IMR-90 (cell line): ENCODE data around the gene SMIM24. TPM values are rescaled to one million over a fixed set of nuclear protein-coding genes. Genes with fewer than 3 reads are reported as not detected.
A peak's percentile ranks its signal among the peaks of the same experiment; 100 is the strongest.

ENCODE experiments used
- ATAC-seq: fragments of 200-7000 bp; cut with Tn5 transposase; 2 replicates; pipeline ENCODE4 v1.9.1; 2020; ENCODE audit warnings: low read depth, mild to moderate bottlenecking, moderate library complexity
- BruUV-seq: library from RNA; stranded (reverse); fragments of 400-500 nt; replicated peaks from 2 replicates; lab custom pipeline; 2021; lab: Mats Ljungman, UMichigan
- CTCF ChIA-PET: fragments of 300-600 bp; formaldehyde crosslinking; extraction: SDS; loops from one replicate; lab custom pipeline; 2021; ENCODE audit warnings: antibody characterized with exemption; lab: Yijun Ruan, JAX
- POLR2A ChIA-PET: fragments of 300-600 bp; sonication (Branson Sonifier 250); formaldehyde crosslinking; loops from one replicate; lab custom pipeline; 2022; ENCODE audit warnings: antibody characterized with exemption; ENCODE audit not compliant: unreplicated experiment; lab: Charles Lee
- DNase-seq: peaks from one replicate; pipeline ENCODE4 v3.0.0; 2013
- H2AFZ ChIP-seq: replicated peaks from 2 replicates; pipeline ENCODE3; 2013; ENCODE audit warnings: low read length, mild to moderate bottlenecking; ENCODE audit not compliant: poor library complexity
- H2AK5ac ChIP-seq: 2 replicates; pipeline ENCODE4 v1.6.1; 2013; ENCODE audit warnings: low read depth, low read length, inconsistent platforms
- H2AK9ac ChIP-seq: replicated peaks from 2 replicates; pipeline ENCODE3; 2013; ENCODE audit warnings: mild to moderate bottlenecking, low read depth, low read length, moderate library complexity; ENCODE audit not compliant: poor library complexity
- H2BK120ac ChIP-seq: 2 replicates; pipeline ENCODE4 v1.6.1; 2013; ENCODE audit warnings: low read depth, low read length, inconsistent platforms
- H2BK15ac ChIP-seq: 3 replicates; pipeline ENCODE4 v1.6.1; 2013; ENCODE audit warnings: low read depth, low read length, inconsistent platforms
- H2BK20ac ChIP-seq: 2 replicates; pipeline ENCODE4 v1.6.1; 2013; ENCODE audit warnings: low read depth, mild to moderate bottlenecking, inconsistent platforms, low read length, moderate library complexity
- H2BK5ac ChIP-seq: 2 replicates; pipeline ENCODE4 v1.6.1; 2013; ENCODE audit warnings: mild to moderate bottlenecking, low read depth, low read length, inconsistent platforms; ENCODE audit not compliant: poor library complexity, severe bottlenecking
- H3K14ac ChIP-seq: replicated peaks from 2 replicates; pipeline ENCODE4 v1.6.1; 2013; ENCODE audit warnings: low read depth, low read length, inconsistent platforms
- H3K18ac ChIP-seq: 2 replicates; pipeline ENCODE4 v1.6.1; 2013; ENCODE audit warnings: low read depth, low read length, control low read depth
- H3K23ac ChIP-seq: 2 replicates; pipeline ENCODE4 v1.6.1; 2013; ENCODE audit warnings: low read depth, low read length, inconsistent platforms
- H3K27ac ChIP-seq: 2 replicates; pipeline ENCODE4 v1.5.1; 2013; ENCODE audit warnings: mild to moderate bottlenecking, control low read depth, low read length; ENCODE audit not compliant: insufficient read depth
- H3K27me3 ChIP-seq: 2 replicates; pipeline ENCODE4 v1.6.1; 2013; ENCODE audit warnings: low read length; ENCODE audit not compliant: control insufficient read depth, insufficient read depth
- H3K36me3 ChIP-seq: 2 replicates; pipeline ENCODE4 v1.6.1; 2013; ENCODE audit warnings: low read length, mixed read lengths; ENCODE audit not compliant: control insufficient read depth, insufficient read depth
- H3K4ac ChIP-seq: 2 replicates; pipeline ENCODE4 v1.6.1; 2013; ENCODE audit warnings: low read depth, low read length, inconsistent platforms
- H3K4me1 ChIP-seq: 2 replicates; pipeline ENCODE4 v1.6.1; 2013; ENCODE audit warnings: low read length, mixed read lengths; ENCODE audit not compliant: control insufficient read depth, insufficient read depth
- H3K4me2 ChIP-seq: 2 replicates; pipeline ENCODE4 v1.6.1; 2013; ENCODE audit warnings: low read depth, mild to moderate bottlenecking, control low read depth, low read length, moderate library complexity
- H3K4me3 ChIP-seq: 2 replicates; pipeline ENCODE4 v1.5.1; 2013; ENCODE audit warnings: low read depth, mild to moderate bottlenecking, control low read depth, low read length, moderate library complexity; ENCODE audit not compliant: insufficient read depth
- H3K56ac ChIP-seq: 2 replicates; pipeline ENCODE4 v1.6.1; 2013; ENCODE audit warnings: low read length, inconsistent platforms; ENCODE audit not compliant: insufficient read depth; ENCODE audit errors: extremely low read depth
- H3K79me1 ChIP-seq, 2 experiments: 2 replicates each; pipeline ENCODE4 v1.6.1; 2013; ENCODE audit warnings: low read length in 2 of 2, inconsistent platforms in 1 of 2, low read depth in 1 of 2
- H3K9ac ChIP-seq: 2 replicates; pipeline ENCODE4 v1.6.1; 2013; ENCODE audit warnings: low read depth, low read length, control low read depth
- H3K9me1 ChIP-seq: 2 replicates; pipeline ENCODE4 v1.6.1; 2013; ENCODE audit warnings: low read length, inconsistent platforms; ENCODE audit not compliant: insufficient read depth
- H3K9me3 ChIP-seq: 2 replicates; pipeline ENCODE4 v1.6.1; 2013; ENCODE audit warnings: low read length; ENCODE audit not compliant: control insufficient read depth, insufficient read depth
- H4K20me1 ChIP-seq: 2 replicates; pipeline ENCODE4 v1.6.1; 2013; ENCODE audit warnings: low read length, inconsistent platforms; ENCODE audit not compliant: insufficient read depth
- H4K5ac ChIP-seq: 2 replicates; pipeline ENCODE4 v1.6.1; 2013; ENCODE audit warnings: mild to moderate bottlenecking, low read depth, low read length, control low read depth
- H4K8ac ChIP-seq, 2 experiments: 2 replicates each; pipeline ENCODE4 v1.6.1; 2013; ENCODE audit warnings: low read depth in 2 of 2, low read length in 2 of 2, control low read depth in 1 of 2, inconsistent platforms in 1 of 2
- H4K91ac ChIP-seq: 2 replicates; pipeline ENCODE4 v1.6.1; 2013; ENCODE audit warnings: low read depth, low read length, inconsistent platforms; ENCODE audit not compliant: insufficient read depth
- CTCF ChIP-seq: conservative IDR thresholded peaks from 2 replicates; pipeline ENCODE4 v1.5.1; 2012; ENCODE audit warnings: mild to moderate bottlenecking, low read depth, low read length, improper control_type of control experiment
- FOS ChIP-seq: fragments of 150-350 bp; IDR thresholded peaks from 2 replicates; pipeline ENCODE4 v1.6.1; 2016; ENCODE audit warnings: low read depth, low read length
- MAFK ChIP-seq: IDR thresholded peaks from 2 replicates; pipeline ENCODE4 v1.6.1; 2012; ENCODE audit warnings: low read depth, low read length, improper control_type of control experiment
- MAZ ChIP-seq: IDR thresholded peaks from 2 replicates; pipeline ENCODE4 v1.6.1; 2012; ENCODE audit warnings: low read depth, mild to moderate bottlenecking, low read length, improper control_type of control experiment, moderate library complexity, borderline replicate concordance
- NFE2L2 ChIP-seq: fragments of 150-350 bp; IDR thresholded peaks from 2 replicates; pipeline ENCODE4 v1.6.1; 2016; ENCODE audit warnings: low read depth, mild to moderate bottlenecking, low read length
- POLR2A ChIP-seq: IDR thresholded peaks from 2 replicates; pipeline ENCODE4 v1.6.1; 2012; ENCODE audit warnings: mild to moderate bottlenecking, low read depth, low read length
- RAD21 ChIP-seq: IDR thresholded peaks from 2 replicates; pipeline ENCODE4 v1.6.1; 2012; ENCODE audit warnings: low read length, improper control_type of control experiment
- RCOR1 ChIP-seq: IDR thresholded peaks from 2 replicates; pipeline ENCODE4 v1.6.1; 2012; ENCODE audit warnings: mild to moderate bottlenecking, low read length, improper control_type of control experiment; ENCODE audit not compliant: insufficient replicate concordance
- RFX5 ChIP-seq: IDR thresholded peaks from 2 replicates; pipeline ENCODE4 v1.8.0; 2012; ENCODE audit warnings: low read depth, mild to moderate bottlenecking, low read length, moderate library complexity
- WGBS, 2 experiments: methylation state at CpG; one replicate each; pipeline versions ENCODE4 v1.1.5 to v1.1.7; 2013; ENCODE audit warnings: missing lambda C conversion rate in 2 of 2; ENCODE audit not compliant: insufficient read length in 1 of 2; ENCODE audit errors: extremely low coverage in 2 of 2; 5-methylcytosine and 5-hydroxymethylcytosine counted together
- dilution Hi-C: fragments of 300-500 bp; cut with HindIII; formaldehyde crosslinking; loops from one replicate; pipeline ENCODE4 v1.14.3; 2018; ENCODE audit warnings: low sequenced_read_pairs; ENCODE audit not compliant: unreplicated experiment
- in situ Hi-C: fragments of 300-500 bp; cut with MboI; formaldehyde crosslinking; loops from 3 replicates; pipeline ENCODE4 v1.14.3; 2019; ENCODE audit warnings: low sequenced_read_pairs, inconsistent platforms, mixed read lengths
- intact Hi-C: fragments of 100-400 bp; cut with micrococcal nuclease; formaldehyde crosslinking; loops from 2 replicates; pipeline ENCODE4 v1.10.0; 2022
- polyA plus RNA-seq, 3 experiments: library from polyadenylated mRNA; depleted of rRNA; stranded (reverse); fragments of >200 nt; gene quantifications; 2 replicates each; pipeline ENCODE4 v1.2.3, GENCODE V29; 2012; ENCODE audit warnings: low replicate concordance in 1 of 3
- total RNA-seq: library from RNA; depleted of rRNA; stranded (reverse); fragments of >200 nt; gene quantifications from 2 replicates; pipeline ENCODE4 v1.2.3, GENCODE V29; 2012

The SMIM24 gene
- total and polyA plus RNA-seq, 2 of the 4 experiments (the other 2 are of a cell fraction), result not detected

GRCh38 chr19:3465552-3465951 is 14.8 kb downstream of the SMIM24 start:
- Histone ChIP-seq H3K14ac (no peak overlapping the region), H3K4me2 (no peak overlapping the region), H3K9me3 (no peaks in the 10 kb centered on the region), H4K20me1 (peaks cover 17% of the 10 kb centered on the region), H3K9me1 (no peaks in the 10 kb centered on the region), H2BK120ac (no peak overlapping the region), H3K4ac (no peak overlapping the region), H3K79me1 (peaks cover 8 to 40% of the 10 kb centered on the region in 2 experiments), H3K4me1 (no peaks in the 10 kb centered on the region), H3K23ac (no peak overlapping the region), H3K27ac (no peak overlapping the region), H3K9ac (no peak overlapping the region), H2BK20ac (no peak overlapping the region), H3K36me3 (peaks cover 23% of the 10 kb centered on the region), H3K56ac (no peak overlapping the region), H4K5ac (no peak overlapping the region), H3K27me3 (no peaks in the 10 kb centered on the region), H2BK5ac (no peak overlapping the region), H4K91ac (no peak overlapping the region), H2BK15ac (no peak overlapping the region), H3K4me3 (no peak overlapping the region), H2AK5ac (no peak overlapping the region), H4K8ac (0 out of 4 replicates have a peak overlapping the region, but pooled peaks of 1 of the 2 experiments have one; percentile 10), H2AFZ (no peak overlapping the region), H3K18ac (no peak overlapping the region), H2AK9ac (no peak overlapping the region)
- in situ Hi-C loops (no loop called here), dilution Hi-C loops (no loop called here), intact Hi-C loops (no loop called here)
- ChIA-PET POLR2A (no interaction called here), CTCF (no interaction called here)
- BruUV-seq, result no TSS peak
- 73% methylated on average over 3 of the region's 7 CpGs; no CpG with 5 or more reads in 1 of the 2 experiments for WGBS, 2 experiments
- TF ChIP-seq MAZ (no peak), MAFK (no peak), RAD21 (no peak), POLR2A (no peak), RFX5 (no peak), CTCF (no peak), RCOR1 (no peak), NFE2L2 (no peak), FOS (no peak)
- no peak for DNase-seq
- ATAC-seq, result no peak
